GM23338 (cell line): Measurements from ENCODE around the gene TSR1. TPM values are rescaled to one million over a fixed set of nuclear protein-coding genes. Genes with fewer than 3 reads are reported as not detected.

Experiments used
- ATAC-seq: fragments of 200-7000 bp; cut with Tn5 transposase; 3 replicates; pipeline ENCODE4 v1.9.1; 2020
- DNase-seq: peaks from one replicate; pipeline ENCODE4 v3.0.0-alpha.2; 2015; ENCODE audit warnings: low spot score
- H2AFZ ChIP-seq: fragments of 200-600 bp; sonication (generic); 2 replicates; pipeline ENCODE4 v1.8.0; 2016; ENCODE audit warnings: antibody characterized with exemption, mild to moderate bottlenecking, moderate library complexity
- H3F3A ChIP-seq: fragments of 200-600 bp; sonication (generic); replicated peaks from 2 replicates; pipeline ENCODE4 v1.8.0; 2017; ENCODE audit warnings: antibody characterized with exemption, mixed run types, low read depth
- H3K27ac ChIP-seq: fragments of 200-600 bp; sonication (generic); 2 replicates; pipeline ENCODE4 v1.6.1; 2016; ENCODE audit warnings: low read depth
- H3K27me3 ChIP-seq: fragments of 200-600 bp; sonication (generic); 2 replicates; pipeline ENCODE4 v1.8.0; 2016; ENCODE audit warnings: mild to moderate bottlenecking, mixed run types, moderate library complexity; ENCODE audit not compliant: insufficient read depth
- H3K36me3 ChIP-seq: fragments of 200-600 bp; sonication (generic); 2 replicates; pipeline ENCODE4 v1.8.0; 2016; ENCODE audit warnings: mild to moderate bottlenecking; ENCODE audit not compliant: insufficient read depth
- H3K4me1 ChIP-seq: fragments of 200-600 bp; sonication (generic); 2 replicates; pipeline ENCODE4 v1.8.0; 2016; ENCODE audit warnings: mild to moderate bottlenecking, moderate library complexity; ENCODE audit not compliant: insufficient read depth
- H3K4me2 ChIP-seq: fragments of 200-600 bp; sonication (generic); 2 replicates; pipeline ENCODE4 v1.7.1; 2017; ENCODE audit warnings: mixed run types
- H3K4me3 ChIP-seq: fragments of 200-600 bp; sonication (generic); 2 replicates; pipeline ENCODE4 v1.6.1; 2016; ENCODE audit warnings: mixed run types
- H3K79me2 ChIP-seq: fragments of 200-600 bp; sonication (generic); replicated peaks from 2 replicates; pipeline ENCODE4 v1.8.0; 2017; ENCODE audit warnings: mild to moderate bottlenecking; ENCODE audit not compliant: insufficient read depth
- H3K9me2 ChIP-seq: fragments of 200-600 bp; sonication (generic); 2 replicates; pipeline ENCODE4 v1.8.0; 2017; ENCODE audit not compliant: insufficient read depth
- H4K20me1 ChIP-seq: fragments of 200-600 bp; sonication (generic); replicated peaks from 2 replicates; pipeline ENCODE4 v1.8.0; 2017; ENCODE audit warnings: mild to moderate bottlenecking; ENCODE audit not compliant: insufficient read depth
- H3K27ac Mint-ChIP-seq: 2 replicates; pipeline ENCODE4 v1.8.0; 2020; ENCODE audit warnings: inconsistent platforms, mild to moderate bottlenecking, moderate library complexity, mixed read lengths
- H3K27me3 Mint-ChIP-seq: 3 replicates; pipeline ENCODE4 v1.8.0; 2022; ENCODE audit warnings: low read depth, mild to moderate bottlenecking, moderate library complexity, mixed read lengths, inconsistent platforms; ENCODE audit not compliant: insufficient read depth, poor library complexity
- H3K36me3 Mint-ChIP-seq: 3 replicates; pipeline ENCODE4 v1.8.0; 2021; ENCODE audit warnings: low read depth, mild to moderate bottlenecking, inconsistent platforms, moderate library complexity, mixed read lengths
- H3K4me1 Mint-ChIP-seq: 3 replicates; pipeline ENCODE4 v1.8.0; 2020; ENCODE audit warnings: mild to moderate bottlenecking, inconsistent platforms, mixed read lengths
- H3K4me3 Mint-ChIP-seq: 3 replicates; pipeline ENCODE4 v1.8.0; 2021; ENCODE audit warnings: moderate library complexity, mild to moderate bottlenecking, inconsistent platforms, mixed read lengths
- H3K9me3 Mint-ChIP-seq: 3 replicates; pipeline ENCODE4 v1.8.0; 2020; ENCODE audit warnings: moderate library complexity, mild to moderate bottlenecking, inconsistent platforms, mixed read lengths
- CTCF ChIP-seq, 2 experiments: fragments of 200-600 bp in 1 of 2; sonication (generic) in 1 of 2; conservative IDR thresholded peaks; 2 replicates each; pipeline versions ENCODE4 v1.5.1 to v1.6.1; 2016 to 2017; ENCODE audit warnings: antibody characterized with exemption in 2 of 2, low read depth in 2 of 2, mild to moderate bottlenecking in 2 of 2, moderate library complexity in 1 of 2
- ETS1 ChIP-seq: IDR thresholded peaks from 2 replicates; pipeline ENCODE4 v1.6.1; 2016; ENCODE audit warnings: antibody characterized with exemption
- EZH2 ChIP-seq: fragments of 200-600 bp; sonication (generic); IDR thresholded peaks from one replicate; pipeline ENCODE4 v1.8.0; 2017; ENCODE audit warnings: antibody characterized with exemption, mild to moderate bottlenecking, low read depth; ENCODE audit not compliant: unreplicated experiment
- EZH2phosphoT487 ChIP-seq: fragments of 200-600 bp; sonication (generic); IDR thresholded peaks from one replicate; pipeline ENCODE4 v1.8.1; 2018; ENCODE audit warnings: antibody characterized with exemption; ENCODE audit not compliant: unreplicated experiment
- JUNB ChIP-seq: IDR thresholded peaks from one replicate; pipeline ENCODE4 v1.6.1; 2016; ENCODE audit warnings: antibody characterized with exemption; ENCODE audit not compliant: unreplicated experiment
- NANOG ChIP-seq: IDR thresholded peaks from 2 replicates; pipeline ENCODE4 v1.6.1; 2016; ENCODE audit warnings: antibody characterized with exemption, borderline replicate concordance
- POLR2AphosphoS5 ChIP-seq: IDR thresholded peaks from 2 replicates; pipeline ENCODE4 v1.6.1; 2016; ENCODE audit warnings: antibody characterized with exemption, low read depth
- STAT1 ChIP-seq: IDR thresholded peaks from one replicate; pipeline ENCODE4 v1.6.1; 2016; ENCODE audit warnings: antibody characterized with exemption; ENCODE audit not compliant: unreplicated experiment
- ZNF114 ChIP-seq: fragments of 250-450 bp; sonication (Bioruptor Pico); IDR thresholded peaks from 2 replicates; pipeline ENCODE4 v1.5.0; 2020; ENCODE audit warnings: mild to moderate bottlenecking, moderate library complexity
- ZNF331 ChIP-seq: fragments of 250-450 bp; sonication (Bioruptor Pico); IDR thresholded peaks from 2 replicates; pipeline ENCODE4 v1.5.0; 2020; ENCODE audit warnings: low read depth, mild to moderate bottlenecking, moderate library complexity
- ZNF462 ChIP-seq: fragments of 250-450 bp; sonication (Bioruptor Pico); IDR thresholded peaks from 2 replicates; pipeline ENCODE4 v1.5.0; 2020; ENCODE audit warnings: mild to moderate bottlenecking, moderate library complexity
- polyA plus RNA-seq: library from polyadenylated mRNA; unstranded; fragments of >200 nt; fragmentation: Nextera tagmentation; extraction: Ambion mirVana; gene quantifications from 2 replicates; pipeline ENCODE4 v1.2.1, GENCODE V29; 2016
- total RNA-seq: library from RNA; depleted of rRNA; stranded (reverse); fragments of >200 nt; shearing (Covaris generic); gene quantifications from 2 replicates; pipeline ENCODE4 v1.2.3, GENCODE V29; 2014

TSR1 gene
- total and polyA plus RNA-seq, 2 experiments from 2014 or later: 36.9 to 108 TPM

GRCh38 chr17:2279707-2280106 lies 56.5 kb downstream of the TSR1 start (continued):
- TF ChIP-seq ZNF462 (CRISPR knock-in tag): no peak
- TF ChIP-seq EZH2: no peak
- TF ChIP-seq ZNF331 (CRISPR knock-in tag): no peak
- no peak for TF ChIP-seq ZNF114 (CRISPR knock-in tag)

- no peak overlapping the region for H3K4me3 ChIP-seq
- DNase-seq (no peak), ATAC-seq (no peak)
- H3K4me1 Mint-ChIP-seq: no peaks in the 10 kb centered on the region
- H3K4me3 Mint-ChIP-seq: no peak overlapping the region
- no peak for TF ChIP-seq CTCF (conservative IDR thresholded peaks at IDR 0.05; ENCODE audit: low read depth in 2 of 2)
- no peak for TF ChIP-seq NANOG
- no peak for TF ChIP-seq STAT1
- no peak for TF ChIP-seq JUNB
- no peak for TF ChIP-seq EZH2
- TF ChIP-seq EZH2phosphoT487: no peak
- TF ChIP-seq ZNF331 (CRISPR knock-in tag): no peak
- no peak for TF ChIP-seq ZNF114 (CRISPR knock-in tag)
- TF ChIP-seq POLR2AphosphoS5: no peak
- TF ChIP-seq ETS1: no peak
- no peaks in the 10 kb centered on the region for H3K27me3 ChIP-seq
- peaks cover 16% of the 10 kb centered on the region; the same call in 1 of the 2 replicates for H3F3A ChIP-seq
- no peaks in the 10 kb centered on the region for H3K4me1 ChIP-seq
- H4K20me1 ChIP-seq: peaks cover 7% of the 10 kb centered on the region; the same call in 1 of the 2 replicates
- no peaks in the 10 kb centered on the region for H3K9me3 Mint-ChIP-seq
- no peak overlapping the region for H3K4me2 ChIP-seq
- H3K27ac Mint-ChIP-seq: no peak overlapping the region
- H2AFZ ChIP-seq: no peak overlapping the region
- H3K9me2 ChIP-seq: no peaks in the 10 kb centered on the region
- no peaks in the 10 kb centered on the region for H3K79me2 ChIP-seq
- H3K27me3 Mint-ChIP-seq: peaks cover 4% of the 10 kb centered on the region
- H3K36me3 ChIP-seq: peaks cover 11% of the 10 kb centered on the region
- peaks cover 33% of the 10 kb centered on the region for H3K36me3 Mint-ChIP-seq
- no peak overlapping the region for H3K27ac ChIP-seq
Observed at GRCh38 chr17:2277429-2278170, 58.7 kb downstream of the TSR1 start.
